ENCODE data around the gene CBFB.

DNA sequence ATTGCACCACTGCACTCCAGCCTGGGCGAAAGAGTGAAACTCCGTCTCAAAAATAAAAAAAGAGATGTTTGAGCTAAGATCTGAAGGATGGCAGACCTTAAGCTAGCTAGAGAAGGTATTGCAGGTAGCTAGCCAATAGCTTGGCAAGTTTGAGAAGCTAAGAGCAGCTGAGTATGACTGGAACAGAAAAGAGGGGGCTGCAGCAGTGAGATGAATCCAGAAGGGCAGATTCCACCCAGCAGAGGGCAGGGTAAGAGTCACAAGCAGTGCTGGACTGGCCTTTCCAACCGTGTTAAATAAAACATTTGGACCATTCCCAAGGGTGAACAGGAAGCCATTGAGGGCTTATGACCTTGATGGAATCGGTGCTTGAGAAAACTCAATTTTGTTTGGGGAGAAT lies 75.1 kb downstream of the CBFB start:
- no peak for TF ChIP-seq EZH2phosphoT487 (IDR thresholded peaks at IDR 0.05; ENCODE audit: low read depth)
- TF ChIP-seq, protein P1, sequence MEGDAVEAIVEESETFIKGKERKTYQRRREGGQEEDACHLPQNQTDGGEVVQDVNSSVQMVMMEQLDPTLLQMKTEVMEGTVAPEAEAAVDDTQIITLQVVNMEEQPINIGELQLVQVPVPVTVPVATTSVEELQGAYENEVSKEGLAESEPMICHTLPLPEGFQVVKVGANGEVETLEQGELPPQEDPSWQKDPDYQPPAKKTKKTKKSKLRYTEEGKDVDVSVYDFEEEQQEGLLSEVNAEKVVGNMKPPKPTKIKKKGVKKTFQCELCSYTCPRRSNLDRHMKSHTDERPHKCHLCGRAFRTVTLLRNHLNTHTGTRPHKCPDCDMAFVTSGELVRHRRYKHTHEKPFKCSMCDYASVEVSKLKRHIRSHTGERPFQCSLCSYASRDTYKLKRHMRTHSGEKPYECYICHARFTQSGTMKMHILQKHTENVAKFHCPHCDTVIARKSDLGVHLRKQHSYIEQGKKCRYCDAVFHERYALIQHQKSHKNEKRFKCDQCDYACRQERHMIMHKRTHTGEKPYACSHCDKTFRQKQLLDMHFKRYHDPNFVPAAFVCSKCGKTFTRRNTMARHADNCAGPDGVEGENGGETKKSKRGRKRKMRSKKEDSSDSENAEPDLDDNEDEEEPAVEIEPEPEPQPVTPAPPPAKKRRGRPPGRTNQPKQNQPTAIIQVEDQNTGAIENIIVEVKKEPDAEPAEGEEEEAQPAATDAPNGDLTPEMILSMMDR (IDR thresholded peaks at IDR 0.05; ENCODE audit: low read depth, low read length) = peak; percentile 25; the same call in 1 of the 2 replicates

Measured in OCI-LY3 (cell line).